Kidney capillary endothelial cell (primary cell): ENCODE results near the gene UBL7.
"Not testable (repeated sequence)": the region's sequence is repeated elsewhere in the genome, so short reads cannot be mapped to it uniquely, and the experiment has no call there.

Source experiments
- DNase-seq: peaks from one replicate; pipeline ENCODE4 v3.0.0-alpha.2; 2018; ENCODE audit warnings: low spot score

UBL7 gene

GRCh38 chr15:74460871-74461846 is at the start of gene UBL7:
Gene UBL7, minus strand, starts transcription at chr15:74461160. Its CDS starts 2,293 bp downstream, at chr15:74458867.
- peak; percentile 98 for DNase-seq

GRCh38 chr15:74506515-74506840 is 45.5 kb upstream of the UBL7 start:
- DNase-seq = no peak

GRCh38 chr15:74505837-74506514 is 45.0 kb upstream of the UBL7 start:
- DNase-seq = peak; percentile 46

- DNase-seq = no peak
Observed at GRCh38 chr15:74504836-74505235, 43.9 kb upstream of the UBL7 start.

- DNase-seq = no peak
Observed at GRCh38 chr15:74504418-74504817, 43.5 kb upstream of the UBL7 start.

- DNase-seq = no peak
Observed at GRCh38 chr15:74502301-74502700, 41.3 kb upstream of the UBL7 start.

- no peak for DNase-seq
Observed at GRCh38 chr15:74500401-74500800, 39.4 kb upstream of the UBL7 start.

- no peak for DNase-seq
Observed at GRCh38 chr15:74499366-74499765, 38.4 kb upstream of the UBL7 start.

GRCh38 chr15:74497584-74497983 is 36.6 kb upstream of the UBL7 start:
- DNase-seq = no peak

GRCh38 chr15:74496648-74497047 is 35.7 kb upstream of the UBL7 start:
- DNase-seq = no peak

- DNase-seq = no peak
Observed at GRCh38 chr15:74490339-74490689, 29.4 kb upstream of the UBL7 start.

- peak; percentile 35 for DNase-seq
Observed at GRCh38 chr15:74489518-74490338, 28.8 kb upstream of the UBL7 start.

GRCh38 chr15:74488776-74489175 is 27.8 kb upstream of the UBL7 start:
- no peak for DNase-seq

GRCh38 chr15:74482661-74483060 is 21.7 kb upstream of the UBL7 start:
- no peak for DNase-seq

- DNase-seq = not testable (repeated sequence)
Observed at GRCh38 chr15:74480364-74480763, 19.4 kb upstream of the UBL7 start.

GRCh38 chr15:74471621-74472020 is 10.7 kb upstream of the UBL7 start:
- not testable (repeated sequence) for DNase-seq

- DNase-seq = no peak
Observed at GRCh38 chr15:74470631-74471395, 9.9 kb upstream of the UBL7 start.

GRCh38 chr15:74468341-74469032 is 7.5 kb upstream of the UBL7 start:
- no peak for DNase-seq

- no peak for DNase-seq
Observed at GRCh38 chr15:74466570-74466969, 5.6 kb upstream of the UBL7 start.

GRCh38 chr15:74464897-74465296 is 3.9 kb upstream of the UBL7 start:
- no peak for DNase-seq

GRCh38 chr15:74464216-74464615 is 3.3 kb upstream of the UBL7 start:
- DNase-seq = no peak
